IMR-90 (cell line): ENCODE measurements around the gene NAGLU.
"Not testable (repeated sequence)": the region's sequence is repeated elsewhere in the genome, so short reads cannot be mapped to it uniquely, and the experiment has no call there.

Experiments used
- BHLHE40 ChIP-seq: fragments of 150-350 bp; IDR thresholded peaks from 2 replicates; pipeline ENCODE4 v1.6.1; 2016; ENCODE audit warnings: mild to moderate bottlenecking, low read depth, low read length
- CEBPB ChIP-seq: IDR thresholded peaks from 2 replicates; pipeline ENCODE4 v1.6.1; 2012; ENCODE audit warnings: low read depth, low read length, improper control_type of control experiment
- CHD1 ChIP-seq: IDR thresholded peaks from 2 replicates; pipeline ENCODE4 v1.6.1; 2012; ENCODE audit warnings: low read depth, low read length, improper control_type of control experiment
- CTCF ChIP-seq: conservative IDR thresholded peaks from 2 replicates; pipeline ENCODE4 v1.5.1; 2012; ENCODE audit warnings: mild to moderate bottlenecking, low read depth, low read length, improper control_type of control experiment
- ELK1 ChIP-seq: fragments of 150-350 bp; IDR thresholded peaks from 2 replicates; pipeline ENCODE4 v1.6.1; 2016; ENCODE audit warnings: low read depth, mild to moderate bottlenecking, low read length, moderate library complexity, borderline replicate concordance
- MAFK ChIP-seq: IDR thresholded peaks from 2 replicates; pipeline ENCODE4 v1.6.1; 2012; ENCODE audit warnings: low read depth, low read length, improper control_type of control experiment
- MAZ ChIP-seq: IDR thresholded peaks from 2 replicates; pipeline ENCODE4 v1.6.1; 2012; ENCODE audit warnings: low read depth, mild to moderate bottlenecking, low read length, improper control_type of control experiment, moderate library complexity, borderline replicate concordance
- POLR2A ChIP-seq: IDR thresholded peaks from 2 replicates; pipeline ENCODE4 v1.6.1; 2012; ENCODE audit warnings: mild to moderate bottlenecking, low read depth, low read length
- RAD21 ChIP-seq: IDR thresholded peaks from 2 replicates; pipeline ENCODE4 v1.6.1; 2012; ENCODE audit warnings: low read length, improper control_type of control experiment
- RCOR1 ChIP-seq: IDR thresholded peaks from 2 replicates; pipeline ENCODE4 v1.6.1; 2012; ENCODE audit warnings: mild to moderate bottlenecking, low read length, improper control_type of control experiment; ENCODE audit not compliant: insufficient replicate concordance
- RFX5 ChIP-seq: IDR thresholded peaks from 2 replicates; pipeline ENCODE4 v1.8.0; 2012; ENCODE audit warnings: low read depth, mild to moderate bottlenecking, low read length, moderate library complexity
- SMC3 ChIP-seq: fragments of 150-350 bp; IDR thresholded peaks from 2 replicates; pipeline ENCODE4 v1.6.1; 2016; ENCODE audit warnings: low read depth, mild to moderate bottlenecking, antibody characterized with exemption, low read length, moderate library complexity
- USF2 ChIP-seq: fragments of 150-350 bp; IDR thresholded peaks from 2 replicates; pipeline ENCODE4 v1.6.1; 2017; ENCODE audit warnings: mild to moderate bottlenecking, antibody characterized with exemption, low read length, low read depth

- TF ChIP-seq CEBPB, ELK1, CTCF, POLR2A, RFX5, SMC3, MAZ, RCOR1, RAD21, USF2, CHD1, BHLHE40, MAFK: not testable (repeated sequence)
Measured at GRCh38 chr17:42545755-42546505, 9.9 kb downstream of the NAGLU start.
